GM21526 (cell line): ENCODE data around the gene HERC2.
"Not testable (repeated sequence)": the region's sequence is repeated elsewhere in the genome, so short reads cannot be mapped to it uniquely, and the experiment has no call there.

Experiments used
- ATAC-seq: cut with Tn5 transposase; IDR thresholded peaks from one replicate; pipeline ENCODE4 v1.9.1; 2021; ENCODE audit warnings: moderate library complexity; ENCODE audit not compliant: unreplicated experiment, low FRiP score

Gene HERC2

GRCh38 chr15:28184166-28184565, 137.8 kb downstream of the HERC2 start:
- ATAC-seq: no peak

GRCh38 chr15:28182731-28183130, 139.2 kb downstream of the HERC2 start:
- no peak for ATAC-seq

- ATAC-seq: no peak
Measured at GRCh38 chr15:28182216-28182615, 139.8 kb downstream of the HERC2 start.

GRCh38 chr15:28181366-28181765, 140.6 kb downstream of the HERC2 start:
- ATAC-seq: no peak

GRCh38 chr15:28179270-28179669, 142.7 kb downstream of the HERC2 start:
- no peak for ATAC-seq

- ATAC-seq: no peak
Measured at GRCh38 chr15:28178727-28179126, 143.3 kb downstream of the HERC2 start.

GRCh38 chr15:28178290-28178689, 143.7 kb downstream of the HERC2 start:
- ATAC-seq: no peak

- no peak for ATAC-seq
Measured at GRCh38 chr15:28169366-28169765, 152.6 kb downstream of the HERC2 start.

GRCh38 chr15:28168405-28169121, 153.4 kb downstream of the HERC2 start:
- not testable (repeated sequence) for ATAC-seq

GRCh38 chr15:28167042-28167441, 154.9 kb downstream of the HERC2 start:
- ATAC-seq: no peak

- no peak for ATAC-seq
Measured at GRCh38 chr15:28165791-28166190, 156.2 kb downstream of the HERC2 start.

- no peak for ATAC-seq
Measured at GRCh38 chr15:28164876-28165275, 157.1 kb downstream of the HERC2 start.

GRCh38 chr15:28154283-28154682, 167.7 kb downstream of the HERC2 start:
- no peak for ATAC-seq

GRCh38 chr15:28153492-28154119, 168.4 kb downstream of the HERC2 start:
- ATAC-seq: no peak

GRCh38 chr15:28152538-28152923, 169.4 kb downstream of the HERC2 start:
- not testable (repeated sequence) for ATAC-seq

- ATAC-seq: not testable (repeated sequence)
Measured at GRCh38 chr15:28151864-28152537, 170.0 kb downstream of the HERC2 start.

GRCh38 chr15:28147801-28148200, 174.2 kb downstream of the HERC2 start:
- ATAC-seq: no peak

- ATAC-seq: not testable (repeated sequence)
Measured at GRCh38 chr15:28145419-28145818, 176.6 kb downstream of the HERC2 start.

GRCh38 chr15:28140062-28140461, 181.9 kb downstream of the HERC2 start:
- no peak for ATAC-seq

- not testable (repeated sequence) for ATAC-seq
Measured at GRCh38 chr15:28137408-28138039, 184.5 kb downstream of the HERC2 start.

- ATAC-seq: peak; percentile 99
Measured at GRCh38 chr15:28136236-28136904, 185.6 kb downstream of the HERC2 start.
